Stimulated activated CD8-positive, alpha-beta memory T cell treated with anti-CD3 and anti-CD28 coated beads, Interleukin-12 subunit alpha, Interleukin-12 subunit beta, amount 100 ng/mL, for 24 hours (primary cell): ENCODE measurements around the gene FBXO34.

ENCODE experiments used
- DNase-seq: peaks from one replicate; pipeline ENCODE4 v3.0.0-alpha.2; 2020; ENCODE audit errors: extremely low read depth

The FBXO34 gene

GRCh38 chr14:55272922-55273321 is 1.7 kb downstream of the FBXO34 start:
- DNase-seq: no peak

GRCh38 chr14:55274146-55274545 is 2.9 kb downstream of the FBXO34 start:
- DNase-seq: no peak

GRCh38 chr14:55274751-55275150 is 3.5 kb downstream of the FBXO34 start:
- DNase-seq: no peak

- DNase-seq: no peak
Observed at GRCh38 chr14:55276736-55277135, 5.5 kb downstream of the FBXO34 start.

GRCh38 chr14:55277972-55278740 is 6.9 kb downstream of the FBXO34 start:
- DNase-seq: no peak

GRCh38 chr14:55279384-55279783 is 8.2 kb downstream of the FBXO34 start:
- no peak for DNase-seq

GRCh38 chr14:55281316-55281839 is 10.2 kb downstream of the FBXO34 start:
- no peak for DNase-seq

GRCh38 chr14:55285048-55285652 is 13.9 kb downstream of the FBXO34 start:
- no peak for DNase-seq

- DNase-seq: no peak
Observed at GRCh38 chr14:55288439-55288838, 17.2 kb downstream of the FBXO34 start.

GRCh38 chr14:55291480-55292081 is 20.4 kb downstream of the FBXO34 start:
- no peak for DNase-seq

- DNase-seq: no peak
Observed at GRCh38 chr14:55294603-55295002, 23.4 kb downstream of the FBXO34 start.

- DNase-seq: no peak
Observed at GRCh38 chr14:55297611-55298499, 26.6 kb downstream of the FBXO34 start.

GRCh38 chr14:55298500-55298822 is 27.2 kb downstream of the FBXO34 start:
- DNase-seq: no peak

GRCh38 chr14:55301437-55302121 is 30.4 kb downstream of the FBXO34 start:
- no peak for DNase-seq

- DNase-seq: no peak
Observed at GRCh38 chr14:55302367-55303124, 31.3 kb downstream of the FBXO34 start.

GRCh38 chr14:55303125-55303499 is 31.9 kb downstream of the FBXO34 start:
- DNase-seq: no peak

GRCh38 chr14:55303691-55304145 is 32.5 kb downstream of the FBXO34 start:
- DNase-seq: no peak

GRCh38 chr14:55306938-55307589 is 35.8 kb downstream of the FBXO34 start:
- no peak for DNase-seq

- no peak for DNase-seq
Observed at GRCh38 chr14:55309154-55309553, 37.9 kb downstream of the FBXO34 start.

- no peak for DNase-seq
Observed at GRCh38 chr14:55309761-55310365, 38.6 kb downstream of the FBXO34 start.
